GM20000 (cell line): ENCODE data around the gene RASSF5.
"Not testable (repeated sequence)": the region's sequence is repeated elsewhere in the genome, so short reads cannot be mapped to it uniquely, and the experiment has no call there.

ENCODE experiments used
- DNase-seq: peaks from one replicate; pipeline ENCODE4 v3.0.0; 2012; ENCODE audit warnings: low spot score
- CTCF ChIP-seq: IDR thresholded peaks from 2 replicates; pipeline ENCODE4 v1.5.1; 2012; ENCODE audit warnings: mild to moderate bottlenecking, control low read depth; ENCODE audit errors: extremely low read depth, missing control alignments

The RASSF5 gene

GRCh38 chr1:206477110-206477509, 30.2 kb upstream of the RASSF5 start:
- TF ChIP-seq CTCF = no peak

GRCh38 chr1:206477581-206478380, 29.6 kb upstream of the RASSF5 start:
- no peak for TF ChIP-seq CTCF
- DNase-seq = no peak

More at GRCh38 chr1:206477110-206477509, 30.2 kb upstream of the RASSF5 start:
- no peak for DNase-seq

GRCh38 chr1:206478746-206479145, 28.6 kb upstream of the RASSF5 start:
- DNase-seq = no peak
- TF ChIP-seq CTCF = no peak

- DNase-seq = peak; percentile 82
- TF ChIP-seq CTCF = peak; percentile 50
Measured at GRCh38 chr1:206479183-206480125, 27.9 kb upstream of the RASSF5 start.

- no peak for TF ChIP-seq CTCF
- no peak for DNase-seq
Measured at GRCh38 chr1:206480211-206480610, 27.1 kb upstream of the RASSF5 start.

- DNase-seq = no peak
- no peak for TF ChIP-seq CTCF
Measured at GRCh38 chr1:206482611-206483010, 24.7 kb upstream of the RASSF5 start.

- not testable (repeated sequence) for DNase-seq
Measured at GRCh38 chr1:206483864-206484263, 23.5 kb upstream of the RASSF5 start.
